Tibial nerve (tissue), 4 donors: ENCODE data around the gene F7. TPM values are rescaled to one million over a fixed set of nuclear protein-coding genes. Genes with fewer than 3 reads are reported as not detected.

Experiments used
- DNase-seq, 2 donors: peaks; one replicate each; pipeline ENCODE4 v3.0.0-alpha.2; 2019; ENCODE audit warnings: low spot score in 2 of 2
- H3K27ac ChIP-seq, 4 donors: fragments of 200-600 bp; sonication (generic) in 3 of 4; one replicate each; pipeline ENCODE4 v1.5.1; 2017 to 2019; ENCODE audit warnings: mild to moderate bottlenecking in 1 of 4
- H3K27me3 ChIP-seq, 2 donors: fragments of 200-600 bp; sonication (generic) in 1 of 2; one replicate each; pipeline versions ENCODE4 v1.5.1 to v1.6.0; 2017 to 2019
- H3K36me3 ChIP-seq, 3 donors: fragments of 200-600 bp; sonication (generic); one replicate each; pipeline ENCODE4 v1.5.1; 2018 to 2019
- H3K4me1 ChIP-seq, 4 donors: fragments of 200-600 bp; sonication (generic) in 3 of 4; one replicate each; pipeline ENCODE4 v1.5.1; 2017 to 2019
- H3K4me3 ChIP-seq, 4 donors: fragments of 200-600 bp; sonication (generic) in 3 of 4; one replicate each; pipeline ENCODE4 v1.5.1; 2017 to 2019; ENCODE audit warnings: mild to moderate bottlenecking in 1 of 4, moderate library complexity in 1 of 4
- H3K9me3 ChIP-seq, 4 donors: fragments of 200-600 bp; sonication (generic) in 3 of 4; one replicate each; pipeline ENCODE4 v1.5.1; 2017 to 2019
- CTCF ChIP-seq, 5 experiments: fragments of 200-600 bp in 3 of 5; fragments of 450-650 bp in 2 of 5; sonication (generic) in 3 of 5; IDR thresholded peaks; one replicate each; pipeline ENCODE4 v1.5.1; 2016 to 2019; ENCODE audit warnings: antibody characterized with exemption in 5 of 5, mild to moderate bottlenecking in 3 of 5, moderate library complexity in 2 of 5
- EP300 ChIP-seq, 2 donors: sonication (generic); formaldehyde crosslinking; IDR thresholded peaks; one replicate each; pipeline ENCODE4 v1.6.1; 2017; ENCODE audit warnings: antibody characterized with exemption in 2 of 2, mild to moderate bottlenecking in 1 of 2
- POLR2A ChIP-seq, 2 donors: fragments of 450-650 bp; IDR thresholded peaks; one replicate each; pipeline ENCODE4 v1.6.1; 2017; ENCODE audit warnings: antibody characterized with exemption in 2 of 2, mild to moderate bottlenecking in 2 of 2, moderate library complexity in 2 of 2
- WGBS, 2 donors: methylation state at CpG; one replicate each; pipeline ENCODE4 v1.1.5; 2018; 5-methylcytosine and 5-hydroxymethylcytosine counted together
- total RNA-seq, 4 donors: library from RNA; depleted of rRNA; stranded (reverse); fragments of >200 nt; gene quantifications; one replicate each; pipeline ENCODE4 v1.1.0, GENCODE V29; 2016

F7 gene
- total RNA-seq, 4 donors from 2014 or later: not detected

- DNase-seq: no peak
- 85 to 87% methylated on average over 18 of the region's 18 CpGs for WGBS, 2 donors
- Histone ChIP-seq H3K36me3 (peaks cover 0 to 7% (median 0%) of the 10 kb centered on the region in 3 donors), H3K4me1 (peaks cover 0 to 11% (median 0%) of the 10 kb centered on the region in 4 donors), H3K27ac (no peak overlapping the region), H3K4me3 (no peak overlapping the region), H3K9me3 (no peaks in the 10 kb centered on the region), H3K27me3 (peaks cover 0 to 25% of the 10 kb centered on the region in 2 donors)
- TF ChIP-seq EP300 (IDR thresholded peaks at IDR 0.05): no peak
- no peak for TF ChIP-seq CTCF (IDR thresholded peaks at IDR 0.05)
- no peak for TF ChIP-seq POLR2A (IDR thresholded peaks at IDR 0.05)
Measured at GRCh38 chr13:113126265-113127150, 20.9 kb downstream of the F7 start.

GRCh38 chr13:113129480-113129879 is 23.9 kb downstream of the F7 start:
- DNase-seq: no peak
- peaks cover 0 to 7% (median 0%) of the 10 kb centered on the region in 3 donors for H3K36me3 ChIP-seq
- peaks cover 0 to 6% (median 0%) of the 10 kb centered on the region in 4 donors for H3K4me1 ChIP-seq
- H3K27me3 ChIP-seq: peaks cover 0 to 25% of the 10 kb centered on the region in 2 donors
- no peak overlapping the region for H3K27ac ChIP-seq
- peak overlapping the region in 2 of 4 donors; percentile 5 to 30 for H3K4me3 ChIP-seq
- TF ChIP-seq CTCF (IDR thresholded peaks at IDR 0.05) (no peak), EP300 (IDR thresholded peaks at IDR 0.05) (no peak), POLR2A (IDR thresholded peaks at IDR 0.05) (no peak)
- no peaks in the 10 kb centered on the region for H3K9me3 ChIP-seq
- 57 to 66% methylated on average over 25 to 27 of the region's 27 CpGs for WGBS, 2 donors

GRCh38 chr13:113129921-113130750 is 24.5 kb downstream of the F7 start:
- no peak overlapping the region for H3K27ac ChIP-seq
- peaks cover 0 to 6% (median 0%) of the 10 kb centered on the region in 4 donors for H3K4me1 ChIP-seq
- H3K4me3 ChIP-seq: peak overlapping the region in 2 of 4 donors; percentile 5 to 30
- H3K27me3 ChIP-seq: peaks cover 0 to 25% of the 10 kb centered on the region in 2 donors
- DNase-seq: no peak
- peaks cover 0 to 7% (median 0%) of the 10 kb centered on the region in 3 donors for H3K36me3 ChIP-seq
- H3K9me3 ChIP-seq: no peaks in the 10 kb centered on the region
- 47 to 51% methylated on average over 29 to 43 of the region's 60 CpGs for WGBS, 2 donors
- no peak for TF ChIP-seq CTCF (IDR thresholded peaks at IDR 0.05)
- no peak for TF ChIP-seq POLR2A (IDR thresholded peaks at IDR 0.05)
- TF ChIP-seq EP300 (IDR thresholded peaks at IDR 0.05): no peak

GRCh38 chr13:113135281-113135760 is 29.7 kb downstream of the F7 start:
- 78 to 81% methylated on average over 2 of the region's 2 CpGs for WGBS, 2 donors
- Histone ChIP-seq H3K36me3 (no peaks in the 10 kb centered on the region), H3K4me3 (no peak overlapping the region), H3K27me3 (peaks cover 0 to 5% of the 10 kb centered on the region in 2 donors), H3K9me3 (no peaks in the 10 kb centered on the region), H3K27ac (no peak overlapping the region), H3K4me1 (no peaks in the 10 kb centered on the region)
- no peak for TF ChIP-seq EP300 (IDR thresholded peaks at IDR 0.05)
- TF ChIP-seq POLR2A (IDR thresholded peaks at IDR 0.05): no peak
- TF ChIP-seq CTCF (IDR thresholded peaks at IDR 0.05): no peak
- no peak for DNase-seq
